WTC11 (cell line): ENCODE results near the gene CHFR. TPM values are rescaled to one million over a fixed set of nuclear protein-coding genes. Genes with fewer than 3 reads are reported as not detected.

Experiments used
- ATAC-seq: fragments of 200-7000 bp; cut with Tn5 transposase; 2 replicates; pipeline ENCODE4 v1.10.0; 2021; ENCODE audit warnings: mild to moderate bottlenecking, moderate library complexity
- CTCF ChIA-PET: fragments of 300-600 bp; sonication (Branson Sonifier 250); formaldehyde crosslinking; loops from one replicate; lab custom pipeline; 2021; ENCODE audit warnings: antibody characterized with exemption; lab: Charles Lee
- POLR2A ChIA-PET: fragments of 350-600 bp; sonication (Branson Sonifier 250); formaldehyde crosslinking; loops from one replicate; lab custom pipeline; 2021; ENCODE audit warnings: antibody characterized with exemption; lab: Charles Lee
- DNase-seq: peaks from one replicate; pipeline ENCODE4 v3.0.0; 2021; ENCODE audit warnings: low spot score
- H3K27ac Mint-ChIP-seq: 2 replicates; pipeline ENCODE4 v1.8.0; 2021; ENCODE audit warnings: mixed read lengths
- H3K27me3 Mint-ChIP-seq: 2 replicates; pipeline ENCODE4 v1.8.0; 2021; ENCODE audit warnings: low read depth, mild to moderate bottlenecking, moderate library complexity, mixed read lengths
- H3K36me3 Mint-ChIP-seq: 2 replicates; pipeline ENCODE4 v1.8.0; 2021; ENCODE audit warnings: mixed read lengths
- H3K4me1 Mint-ChIP-seq: 2 replicates; pipeline ENCODE4 v1.8.0; 2022; ENCODE audit warnings: mixed read lengths
- H3K4me3 Mint-ChIP-seq: 2 replicates; pipeline ENCODE4 v1.8.0; 2021; ENCODE audit warnings: mild to moderate bottlenecking, moderate library complexity, mixed read lengths
- H3K9me3 Mint-ChIP-seq: 2 replicates; pipeline ENCODE4 v1.8.0; 2021; ENCODE audit warnings: mixed read lengths
- ATF1 ChIP-seq: sonication (generic); formaldehyde crosslinking; IDR thresholded peaks from 2 replicates; pipeline ENCODE4 v1.8.1; 2023; ENCODE audit warnings: mild to moderate bottlenecking, moderate library complexity, missing genetic modification reagents
- CREB1 ChIP-seq: sonication (generic); formaldehyde crosslinking; IDR thresholded peaks from 2 replicates; pipeline ENCODE4 v1.8.0; 2023; ENCODE audit warnings: mild to moderate bottlenecking, missing genetic modification reagents
- ELF4 ChIP-seq: sonication (generic); formaldehyde crosslinking; IDR thresholded peaks from 2 replicates; pipeline ENCODE4 v1.8.1; 2022; ENCODE audit warnings: low read depth, mild to moderate bottlenecking, moderate library complexity, missing genetic modification reagents
- GRHL2 ChIP-seq: fragments of 250-450 bp; sonication (Bioruptor Pico); IDR thresholded peaks from 2 replicates; pipeline ENCODE4 v1.8.0; 2022; ENCODE audit warnings: mild to moderate bottlenecking, moderate library complexity; ENCODE audit not compliant: insufficient replicate concordance, severe bottlenecking
- JAZF1 ChIP-seq: fragments of 250-450 bp; sonication (Bioruptor Pico); IDR thresholded peaks from 2 replicates; pipeline ENCODE4 v1.9.0; 2021; ENCODE audit warnings: moderate library complexity, mild to moderate bottlenecking, inconsistent platforms
- JUN ChIP-seq: sonication (generic); formaldehyde crosslinking; IDR thresholded peaks from 2 replicates; pipeline ENCODE4 v1.8.0; 2023; ENCODE audit warnings: mild to moderate bottlenecking, missing genetic modification reagents
- KAT7 ChIP-seq: sonication (generic); formaldehyde crosslinking; IDR thresholded peaks from 2 replicates; pipeline ENCODE4 v1.8.1; 2023; ENCODE audit warnings: missing genetic modification reagents, mild to moderate bottlenecking, borderline replicate concordance
- NFE2L1 ChIP-seq: sonication (generic); formaldehyde crosslinking; IDR thresholded peaks from 2 replicates; pipeline ENCODE4 v1.8.1; 2023; ENCODE audit warnings: missing genetic modification reagents
- TP53 ChIP-seq: sonication (generic); formaldehyde crosslinking; IDR thresholded peaks from 2 replicates; pipeline ENCODE4 v1.8.1; 2023; ENCODE audit warnings: mild to moderate bottlenecking, missing genetic modification reagents
- ZBTB21 ChIP-seq: sonication (generic); formaldehyde crosslinking; IDR thresholded peaks from 2 replicates; pipeline ENCODE4 v1.8.1; 2023; ENCODE audit warnings: mild to moderate bottlenecking, missing genetic modification reagents, borderline replicate concordance
- ZNF138 ChIP-seq: sonication (generic); formaldehyde crosslinking; conservative IDR thresholded peaks from 2 replicates; pipeline ENCODE4 v1.8.1; 2022; ENCODE audit warnings: mild to moderate bottlenecking, moderate library complexity, missing genetic modification reagents
- ZNF671 ChIP-seq: fragments of 250-450 bp; sonication (Bioruptor Pico); IDR thresholded peaks from 2 replicates; pipeline ENCODE4 v1.8.0; 2021; ENCODE audit warnings: mild to moderate bottlenecking
- total RNA-seq: library from RNA; stranded (reverse); gene quantifications from 3 replicates; pipeline ENCODE4 v1.2.3, GENCODE V29; 2021
- TF ChIP-seq, protein P1 (sequence below): sonication (generic); formaldehyde crosslinking; IDR thresholded peaks from 2 replicates; pipeline ENCODE4 v1.8.0; 2023; ENCODE audit warnings: missing genetic modification reagents, mild to moderate bottlenecking, borderline replicate concordance
- TF ChIP-seq, protein P2 (sequence below): sonication (generic); formaldehyde crosslinking; IDR thresholded peaks from 2 replicates; pipeline ENCODE4 v1.8.1; 2022; ENCODE audit warnings: low read depth, missing genetic modification reagents, borderline replicate concordance
- TF ChIP-seq, protein P3 (sequence below): sonication (generic); formaldehyde crosslinking; IDR thresholded peaks from 2 replicates; pipeline ENCODE4 v1.8.1; 2022; ENCODE audit warnings: low read depth, mild to moderate bottlenecking, moderate library complexity, missing genetic modification reagents, borderline replicate concordance
- TF ChIP-seq, protein P4 (sequence below): sonication (generic); formaldehyde crosslinking; IDR thresholded peaks from 2 replicates; pipeline ENCODE4 v1.8.0; 2022; ENCODE audit warnings: mild to moderate bottlenecking, missing genetic modification reagents
- TF ChIP-seq, protein P5 (sequence below): sonication (generic); formaldehyde crosslinking; IDR thresholded peaks from 2 replicates; pipeline ENCODE4 v1.8.1; 2023; ENCODE audit warnings: mild to moderate bottlenecking, missing genetic modification reagents
- TF ChIP-seq, protein P6 (sequence below): fragments of 250-450 bp; sonication (Bioruptor Pico); IDR thresholded peaks from 2 replicates; pipeline ENCODE4 v1.9.0; 2021; ENCODE audit warnings: moderate library complexity, mild to moderate bottlenecking, inconsistent platforms, borderline replicate concordance

The CHFR gene
- total RNA-seq, 1 experiment from 2014 or later = 58.7 TPM

DNA sequence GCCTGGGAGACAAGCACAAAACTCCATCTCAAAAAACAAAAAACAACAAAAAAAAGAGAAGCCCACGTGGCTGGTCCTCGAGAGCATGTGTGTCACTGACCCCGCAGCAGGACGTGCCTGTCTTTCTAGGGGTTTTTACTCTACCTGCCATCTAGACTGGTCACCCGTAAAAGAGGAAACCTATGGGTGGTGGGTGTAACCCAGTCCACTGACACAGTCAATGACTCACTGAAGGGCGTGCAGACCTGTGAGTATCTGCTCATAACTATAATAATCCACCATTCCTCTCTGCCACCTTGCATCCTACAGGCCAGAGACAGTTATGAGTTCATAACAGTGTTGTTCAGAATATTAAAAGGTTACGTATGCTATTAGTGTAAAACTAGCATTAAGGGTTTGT is 63.4 kb downstream of the CHFR start (continued):
- TF ChIP-seq, protein P1, sequence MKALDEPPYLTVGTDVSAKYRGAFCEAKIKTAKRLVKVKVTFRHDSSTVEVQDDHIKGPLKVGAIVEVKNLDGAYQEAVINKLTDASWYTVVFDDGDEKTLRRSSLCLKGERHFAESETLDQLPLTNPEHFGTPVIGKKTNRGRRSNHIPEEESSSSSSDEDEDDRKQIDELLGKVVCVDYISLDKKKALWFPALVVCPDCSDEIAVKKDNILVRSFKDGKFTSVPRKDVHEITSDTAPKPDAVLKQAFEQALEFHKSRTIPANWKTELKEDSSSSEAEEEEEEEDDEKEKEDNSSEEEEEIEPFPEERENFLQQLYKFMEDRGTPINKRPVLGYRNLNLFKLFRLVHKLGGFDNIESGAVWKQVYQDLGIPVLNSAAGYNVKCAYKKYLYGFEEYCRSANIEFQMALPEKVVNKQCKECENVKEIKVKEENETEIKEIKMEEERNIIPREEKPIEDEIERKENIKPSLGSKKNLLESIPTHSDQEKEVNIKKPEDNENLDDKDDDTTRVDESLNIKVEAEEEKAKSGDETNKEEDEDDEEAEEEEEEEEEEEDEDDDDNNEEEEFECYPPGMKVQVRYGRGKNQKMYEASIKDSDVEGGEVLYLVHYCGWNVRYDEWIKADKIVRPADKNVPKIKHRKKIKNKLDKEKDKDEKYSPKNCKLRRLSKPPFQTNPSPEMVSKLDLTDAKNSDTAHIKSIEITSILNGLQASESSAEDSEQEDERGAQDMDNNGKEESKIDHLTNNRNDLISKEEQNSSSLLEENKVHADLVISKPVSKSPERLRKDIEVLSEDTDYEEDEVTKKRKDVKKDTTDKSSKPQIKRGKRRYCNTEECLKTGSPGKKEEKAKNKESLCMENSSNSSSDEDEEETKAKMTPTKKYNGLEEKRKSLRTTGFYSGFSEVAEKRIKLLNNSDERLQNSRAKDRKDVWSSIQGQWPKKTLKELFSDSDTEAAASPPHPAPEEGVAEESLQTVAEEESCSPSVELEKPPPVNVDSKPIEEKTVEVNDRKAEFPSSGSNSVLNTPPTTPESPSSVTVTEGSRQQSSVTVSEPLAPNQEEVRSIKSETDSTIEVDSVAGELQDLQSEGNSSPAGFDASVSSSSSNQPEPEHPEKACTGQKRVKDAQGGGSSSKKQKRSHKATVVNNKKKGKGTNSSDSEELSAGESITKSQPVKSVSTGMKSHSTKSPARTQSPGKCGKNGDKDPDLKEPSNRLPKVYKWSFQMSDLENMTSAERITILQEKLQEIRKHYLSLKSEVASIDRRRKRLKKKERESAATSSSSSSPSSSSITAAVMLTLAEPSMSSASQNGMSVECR (CRISPR knock-in tag) = no peak
- no peak for TF ChIP-seq ATF1
- TF ChIP-seq CREB1 (CRISPR knock-in tag) = no peak
- TF ChIP-seq, protein P2, sequence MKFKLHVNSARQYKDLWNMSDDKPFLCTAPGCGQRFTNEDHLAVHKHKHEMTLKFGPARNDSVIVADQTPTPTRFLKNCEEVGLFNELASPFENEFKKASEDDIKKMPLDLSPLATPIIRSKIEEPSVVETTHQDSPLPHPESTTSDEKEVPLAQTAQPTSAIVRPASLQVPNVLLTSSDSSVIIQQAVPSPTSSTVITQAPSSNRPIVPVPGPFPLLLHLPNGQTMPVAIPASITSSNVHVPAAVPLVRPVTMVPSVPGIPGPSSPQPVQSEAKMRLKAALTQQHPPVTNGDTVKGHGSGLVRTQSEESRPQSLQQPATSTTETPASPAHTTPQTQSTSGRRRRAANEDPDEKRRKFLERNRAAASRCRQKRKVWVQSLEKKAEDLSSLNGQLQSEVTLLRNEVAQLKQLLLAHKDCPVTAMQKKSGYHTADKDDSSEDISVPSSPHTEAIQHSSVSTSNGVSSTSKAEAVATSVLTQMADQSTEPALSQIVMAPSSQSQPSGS (CRISPR knock-in tag) = no peak
- TF ChIP-seq GRHL2 (CRISPR knock-in tag) = no peak
- TF ChIP-seq ZBTB21 = no peak
- TF ChIP-seq, protein P3, sequence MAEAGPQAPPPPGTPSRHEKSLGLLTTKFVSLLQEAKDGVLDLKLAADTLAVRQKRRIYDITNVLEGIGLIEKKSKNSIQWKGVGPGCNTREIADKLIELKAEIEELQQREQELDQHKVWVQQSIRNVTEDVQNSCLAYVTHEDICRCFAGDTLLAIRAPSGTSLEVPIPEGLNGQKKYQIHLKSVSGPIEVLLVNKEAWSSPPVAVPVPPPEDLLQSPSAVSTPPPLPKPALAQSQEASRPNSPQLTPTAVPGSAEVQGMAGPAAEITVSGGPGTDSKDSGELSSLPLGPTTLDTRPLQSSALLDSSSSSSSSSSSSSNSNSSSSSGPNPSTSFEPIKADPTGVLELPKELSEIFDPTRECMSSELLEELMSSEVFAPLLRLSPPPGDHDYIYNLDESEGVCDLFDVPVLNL (CRISPR knock-in tag) = no peak
- no peak for TF ChIP-seq TP53 (CRISPR knock-in tag)
- TF ChIP-seq JUN (CRISPR knock-in tag) = no peak

DNA sequence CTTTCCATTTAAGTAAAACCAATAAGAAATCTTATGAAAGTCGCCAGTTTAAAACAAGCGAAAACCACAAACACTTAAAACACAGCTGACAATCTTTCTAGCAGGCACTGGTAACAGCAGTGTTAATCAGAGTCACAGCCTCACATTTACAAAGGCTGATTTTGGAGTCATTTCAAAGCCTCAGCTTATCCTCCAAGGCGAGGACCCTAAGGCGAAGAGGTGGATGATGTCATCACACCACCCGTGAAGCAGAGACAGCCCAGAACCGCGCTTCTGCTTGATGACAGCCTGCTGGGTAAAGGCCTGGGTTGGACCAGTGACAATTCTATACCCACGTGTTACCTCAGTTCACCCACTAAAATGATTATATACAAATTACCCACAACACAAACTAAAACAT is 68.8 kb downstream of the CHFR start:
- H3K4me3 Mint-ChIP-seq = no peak overlapping the region
- ATAC-seq = no peak

More for the DNA sequence above, 68.8 kb downstream of the CHFR start:
- H3K4me1 Mint-ChIP-seq = no peaks in the 10 kb centered on the region
- peaks cover 45% of the 10 kb centered on the region for H3K36me3 Mint-ChIP-seq
- DNase-seq = no peak
- POLR2A ChIA-PET = no interaction called here
- CTCF ChIA-PET = no interaction called here
- H3K9me3 Mint-ChIP-seq = no peaks in the 10 kb centered on the region
- TF ChIP-seq JAZF1 (no peak), ATF1 (no peak), NFE2L1 (CRISPR knock-in tag) (no peak), ZNF138 (CRISPR knock-in tag) (no peak), ZNF671 (CRISPR knock-in tag) (no peak), KAT7 (CRISPR knock-in tag) (no peak), JUN (CRISPR knock-in tag) (no peak), ELF4 (CRISPR knock-in tag) (no peak)
- TF ChIP-seq, protein P4, sequence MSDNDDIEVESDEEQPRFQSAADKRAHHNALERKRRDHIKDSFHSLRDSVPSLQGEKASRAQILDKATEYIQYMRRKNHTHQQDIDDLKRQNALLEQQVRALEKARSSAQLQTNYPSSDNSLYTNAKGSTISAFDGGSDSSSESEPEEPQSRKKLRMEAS (CRISPR knock-in tag) = no peak
- TF ChIP-seq, protein P5, sequence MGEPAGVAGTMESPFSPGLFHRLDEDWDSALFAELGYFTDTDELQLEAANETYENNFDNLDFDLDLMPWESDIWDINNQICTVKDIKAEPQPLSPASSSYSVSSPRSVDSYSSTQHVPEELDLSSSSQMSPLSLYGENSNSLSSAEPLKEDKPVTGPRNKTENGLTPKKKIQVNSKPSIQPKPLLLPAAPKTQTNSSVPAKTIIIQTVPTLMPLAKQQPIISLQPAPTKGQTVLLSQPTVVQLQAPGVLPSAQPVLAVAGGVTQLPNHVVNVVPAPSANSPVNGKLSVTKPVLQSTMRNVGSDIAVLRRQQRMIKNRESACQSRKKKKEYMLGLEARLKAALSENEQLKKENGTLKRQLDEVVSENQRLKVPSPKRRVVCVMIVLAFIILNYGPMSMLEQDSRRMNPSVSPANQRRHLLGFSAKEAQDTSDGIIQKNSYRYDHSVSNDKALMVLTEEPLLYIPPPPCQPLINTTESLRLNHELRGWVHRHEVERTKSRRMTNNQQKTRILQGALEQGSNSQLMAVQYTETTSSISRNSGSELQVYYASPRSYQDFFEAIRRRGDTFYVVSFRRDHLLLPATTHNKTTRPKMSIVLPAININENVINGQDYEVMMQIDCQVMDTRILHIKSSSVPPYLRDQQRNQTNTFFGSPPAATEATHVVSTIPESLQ (CRISPR knock-in tag) = no peak
- TF ChIP-seq, protein P6, sequence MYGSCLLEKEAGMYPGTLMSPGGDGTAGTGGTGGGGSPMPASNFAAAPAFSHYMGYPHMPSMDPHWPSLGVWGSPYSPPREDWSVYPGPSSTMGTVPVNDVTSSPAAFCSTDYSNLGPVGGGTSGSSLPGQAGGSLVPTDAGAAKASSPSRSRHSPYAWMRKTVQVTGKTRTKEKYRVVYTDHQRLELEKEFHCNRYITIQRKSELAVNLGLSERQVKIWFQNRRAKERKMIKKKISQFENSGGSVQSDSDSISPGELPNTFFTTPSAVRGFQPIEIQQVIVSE = no peak
- H3K27me3 Mint-ChIP-seq = no peaks in the 10 kb centered on the region
- H3K27ac Mint-ChIP-seq = no peak overlapping the region
